ENCODE measurements around the gene DBNDD2.

DBNDD2 gene

GRCh38 chr20:45366631-45367030, 41.5 kb upstream of the DBNDD2 start:
- Histone ChIP-seq H3K9ac (no peak overlapping the region), H3K9me3 (no peaks in the 10 kb centered on the region), H3K4me3 (no peak overlapping the region), H4K20me1 (peaks cover 82% of the 10 kb centered on the region), H3K36me3 (peaks cover 21% of the 10 kb centered on the region), H3K27me3 (no peaks in the 10 kb centered on the region), H3K27ac (no peak overlapping the region), H3K4me1 (peaks cover 79% of the 10 kb centered on the region), H3K4me2 (peak overlapping the region; percentile 93)
- no peak for TF ChIP-seq Cebpa-rat (IDR thresholded peaks at IDR 0.05)

GRCh38 chr20:45367126-45367525, 41.0 kb upstream of the DBNDD2 start:
- H3K4me2 ChIP-seq = peak overlapping the region; percentile 93
- no peak overlapping the region for H3K9ac ChIP-seq
- no peak overlapping the region; the same call in 1 of the 2 replicates for H3K27ac ChIP-seq
- H3K4me1 ChIP-seq = peaks cover 74% of the 10 kb centered on the region
- peaks cover 21% of the 10 kb centered on the region for H3K36me3 ChIP-seq
- TF ChIP-seq Cebpa-rat (IDR thresholded peaks at IDR 0.05) = no peak
- no peaks in the 10 kb centered on the region for H3K9me3 ChIP-seq
- no peak overlapping the region for H3K4me3 ChIP-seq
- H4K20me1 ChIP-seq = peaks cover 84% of the 10 kb centered on the region
- H3K27me3 ChIP-seq = no peaks in the 10 kb centered on the region

- Histone ChIP-seq H3K4me3 (peak overlapping the region; percentile 55; the same call in 1 of the 2 replicates), H3K27me3 (no peaks in the 10 kb centered on the region), H3K4me1 (peaks cover 73% of the 10 kb centered on the region), H3K9me3 (no peaks in the 10 kb centered on the region), H3K27ac (peak overlapping the region; percentile 82), H4K20me1 (peaks cover 84% of the 10 kb centered on the region), H3K9ac (peak overlapping the region; percentile 71), H3K36me3 (peaks cover 21% of the 10 kb centered on the region), H3K4me2 (peak overlapping the region; percentile 93)
- 0 out of 2 replicates have a peak, but pooled peaks have one; percentile 29 for TF ChIP-seq Cebpa-rat (IDR thresholded peaks at IDR 0.05)
Measured at GRCh38 chr20:45368221-45368980, 39.7 kb upstream of the DBNDD2 start.

DNA sequence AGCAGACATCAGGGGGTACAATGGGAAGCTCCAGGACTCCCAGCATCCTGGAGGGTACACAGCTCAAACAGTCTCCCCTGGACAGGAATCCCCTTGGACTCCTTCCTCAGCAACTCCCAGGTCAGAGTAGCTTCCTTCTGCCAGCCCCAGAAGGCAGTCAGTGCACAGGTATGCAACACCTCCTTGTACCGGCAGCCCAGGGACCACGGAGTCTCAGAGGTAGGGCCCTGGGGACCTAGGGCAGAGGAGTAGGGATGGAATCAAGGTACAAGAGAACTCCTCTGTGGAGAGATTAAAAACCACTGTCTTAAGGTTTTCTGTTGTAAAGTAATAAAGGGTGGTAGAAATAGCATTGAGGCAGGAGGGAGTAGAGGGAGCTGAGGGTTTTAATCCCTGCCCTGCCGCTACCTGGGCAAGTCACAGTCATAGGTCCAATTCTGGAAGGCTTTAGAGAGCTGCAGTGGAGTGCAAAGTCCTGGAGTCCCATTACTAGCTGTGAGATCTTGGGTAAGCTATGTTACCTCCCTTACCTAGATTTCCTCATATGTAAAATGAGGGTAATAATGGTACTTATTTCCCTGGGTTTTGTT, 37.4 kb upstream of the DBNDD2 start:
- Histone ChIP-seq H3K9me3 (no peaks in the 10 kb centered on the region), H4K20me1 (peaks cover 73% of the 10 kb centered on the region), H3K4me2 (peak overlapping the region; percentile 93), H3K27me3 (no peaks in the 10 kb centered on the region; the same call in 1 of the 2 replicates), H3K4me3 (no peak overlapping the region), H3K27ac (no peak overlapping the region), H3K36me3 (peaks cover 16% of the 10 kb centered on the region), H3K9ac (no peak overlapping the region), H3K4me1 (peaks cover 75% of the 10 kb centered on the region)
- TF ChIP-seq Cebpa-rat (IDR thresholded peaks at IDR 0.05) = no peak

GRCh38 chr20:45372241-45372640, 35.8 kb upstream of the DBNDD2 start:
- peaks cover 65% of the 10 kb centered on the region for H3K4me1 ChIP-seq
- peaks cover 57% of the 10 kb centered on the region for H4K20me1 ChIP-seq
- no peak overlapping the region for H3K4me2 ChIP-seq
- no peak overlapping the region for H3K27ac ChIP-seq
- no peak for TF ChIP-seq Cebpa-rat (IDR thresholded peaks at IDR 0.05)
- no peaks in the 10 kb centered on the region for H3K9me3 ChIP-seq
- H3K4me3 ChIP-seq = no peak overlapping the region
- H3K36me3 ChIP-seq = peaks cover 1% of the 10 kb centered on the region; the same call in 1 of the 2 replicates
- H3K27me3 ChIP-seq = no peaks in the 10 kb centered on the region; the same call in 1 of the 2 replicates
- no peak overlapping the region for H3K9ac ChIP-seq

GRCh38 chr20:45372646-45373352, 35.3 kb upstream of the DBNDD2 start:
- Histone ChIP-seq H3K27ac (no peak overlapping the region), H3K9ac (no peak overlapping the region), H3K4me2 (peak overlapping the region; percentile 76)

GRCh38 chr20:45373353-45374100, 34.6 kb upstream of the DBNDD2 start:
- H3K36me3 ChIP-seq = no peaks in the 10 kb centered on the region
- peak overlapping the region; percentile 76 for H3K4me2 ChIP-seq
- peaks cover 44% of the 10 kb centered on the region for H4K20me1 ChIP-seq
- H3K9me3 ChIP-seq = no peaks in the 10 kb centered on the region
- no peak for TF ChIP-seq Cebpa-rat (IDR thresholded peaks at IDR 0.05)
- no peaks in the 10 kb centered on the region; the same call in 1 of the 2 replicates for H3K27me3 ChIP-seq
- no peak overlapping the region for H3K27ac ChIP-seq
- no peak overlapping the region for H3K9ac ChIP-seq
- peaks cover 52% of the 10 kb centered on the region for H3K4me1 ChIP-seq
- peak overlapping the region; percentile 27; the same call in 1 of the 2 replicates for H3K4me3 ChIP-seq

More at GRCh38 chr20:45372646-45373352, 35.3 kb upstream of the DBNDD2 start:
- Histone ChIP-seq H3K36me3 (no peaks in the 10 kb centered on the region), H3K27me3 (no peaks in the 10 kb centered on the region; the same call in 1 of the 2 replicates), H3K9me3 (no peaks in the 10 kb centered on the region), H3K4me1 (peaks cover 59% of the 10 kb centered on the region), H4K20me1 (peaks cover 52% of the 10 kb centered on the region), H3K4me3 (no peak overlapping the region)
- TF ChIP-seq Cebpa-rat (IDR thresholded peaks at IDR 0.05) = no peak

DNA sequence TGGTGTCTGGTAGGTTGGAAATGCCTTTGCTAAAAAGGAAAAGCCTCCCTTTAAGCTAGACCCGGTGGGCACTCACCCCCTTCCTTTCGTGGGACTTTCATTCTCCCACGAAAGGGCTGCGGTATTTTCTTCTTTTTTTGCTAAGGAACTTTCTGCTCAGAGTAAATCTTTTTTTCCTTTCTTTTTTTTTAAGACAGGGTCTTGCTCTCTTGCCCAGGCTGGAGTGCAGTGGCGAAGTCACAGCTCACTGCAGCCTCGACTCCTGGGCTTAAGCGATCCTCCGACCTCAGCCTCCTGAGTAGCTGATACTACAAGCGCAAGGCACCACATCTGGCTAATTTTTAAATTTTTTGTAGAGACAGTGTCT, 34.0 kb upstream of the DBNDD2 start:
- Histone ChIP-seq H4K20me1 (peaks cover 39% of the 10 kb centered on the region), H3K4me2 (peak overlapping the region; percentile 76), H3K4me1 (peaks cover 47% of the 10 kb centered on the region), H3K27ac (no peak overlapping the region), H3K4me3 (no peak overlapping the region), H3K9me3 (no peaks in the 10 kb centered on the region), H3K9ac (no peak overlapping the region), H3K36me3 (no peaks in the 10 kb centered on the region), H3K27me3 (no peaks in the 10 kb centered on the region; the same call in 1 of the 2 replicates)
- no peak for TF ChIP-seq Cebpa-rat (IDR thresholded peaks at IDR 0.05)

DNA sequence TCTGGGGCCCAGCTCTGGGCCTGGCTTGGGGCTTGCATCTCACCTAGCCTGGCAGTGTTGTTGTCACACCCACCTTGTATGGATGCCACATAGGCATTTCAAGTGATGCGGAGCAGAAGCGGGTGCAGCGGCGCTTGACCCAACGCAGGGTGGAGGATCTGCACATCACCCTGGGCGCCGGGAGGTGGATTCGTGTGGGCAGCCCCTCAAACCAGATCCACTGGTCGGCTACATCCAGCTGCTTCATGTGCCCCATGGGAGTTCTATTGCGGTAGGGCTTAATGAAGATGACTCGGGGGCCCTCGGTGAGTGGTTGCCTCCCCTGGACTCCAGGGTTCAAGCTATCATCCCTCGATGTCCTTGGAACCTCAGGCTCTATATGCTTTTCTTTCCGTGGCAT, 33.1 kb upstream of the DBNDD2 start:
- Histone ChIP-seq H3K4me2 (peak overlapping the region; percentile 76), H3K4me3 (no peak overlapping the region), H3K4me1 (peaks cover 38% of the 10 kb centered on the region), H3K9ac (no peak overlapping the region), H3K27me3 (no peaks in the 10 kb centered on the region; the same call in 1 of the 2 replicates), H3K36me3 (no peaks in the 10 kb centered on the region), H3K27ac (no peak overlapping the region), H4K20me1 (peaks cover 30% of the 10 kb centered on the region), H3K9me3 (no peaks in the 10 kb centered on the region)
- no peak for TF ChIP-seq Cebpa-rat (IDR thresholded peaks at IDR 0.05)
